Glutamatergic neuron (in vitro differentiated cells): ENCODE measurements around the gene CHN2. TPM values are rescaled to one million over a fixed set of nuclear protein-coding genes. Genes with fewer than 3 reads are reported as not detected.

ENCODE experiments used
- DNase-seq: peaks from one replicate; pipeline ENCODE4 v3.0.0; 2022
- H3K27ac Mint-ChIP-seq: one replicate; pipeline ENCODE4 v1.8.0; 2020; ENCODE audit warnings: mild to moderate bottlenecking, mixed read lengths, inconsistent platforms; ENCODE audit not compliant: unreplicated experiment
- H3K27me3 Mint-ChIP-seq: one replicate; pipeline ENCODE4 v1.8.0; 2020; ENCODE audit warnings: mild to moderate bottlenecking, moderate library complexity, mixed read lengths, inconsistent platforms; ENCODE audit not compliant: unreplicated experiment
- H3K36me3 Mint-ChIP-seq: one replicate; pipeline ENCODE4 v1.8.0; 2020; ENCODE audit warnings: mild to moderate bottlenecking, mixed read lengths, inconsistent platforms; ENCODE audit not compliant: unreplicated experiment
- H3K4me1 Mint-ChIP-seq: one replicate; pipeline ENCODE4 v1.8.0; 2020; ENCODE audit warnings: mild to moderate bottlenecking, low read depth, mixed read lengths, inconsistent platforms; ENCODE audit not compliant: unreplicated experiment
- H3K4me3 Mint-ChIP-seq: one replicate; pipeline ENCODE4 v1.8.0; 2020; ENCODE audit warnings: mild to moderate bottlenecking, mixed read lengths, inconsistent platforms; ENCODE audit not compliant: unreplicated experiment
- H3K9me3 Mint-ChIP-seq: one replicate; pipeline ENCODE4 v1.8.0; 2020; ENCODE audit warnings: mild to moderate bottlenecking, moderate library complexity, mixed read lengths, inconsistent platforms; ENCODE audit not compliant: unreplicated experiment
- total RNA-seq: library from RNA; stranded (reverse); fragmentation: NEBNext Ultra II Directional; extraction: Animal tissue kit (Norgen Biotek cat#: 25700); gene quantifications from one replicate; pipeline ENCODE4 v1.2.1, GENCODE V29; 2021; ENCODE audit not compliant: unreplicated experiment
- TF ChIP-seq, protein P1 (sequence below): fragments of 200-600 bp; sonication (generic); IDR thresholded peaks from one replicate; pipeline ENCODE4 v1.5.0; 2021; ENCODE audit not compliant: partially characterized antibody, unreplicated experiment

The CHN2 gene
- total RNA-seq, 1 donor from 2014 or later, result 63.2 TPM

GRCh38 chr7:29369909-29370488 is 175.4 kb downstream of the CHN2 start:
- Mint-ChIP-seq H3K27me3 (peaks cover 1% of the 10 kb centered on the region), H3K4me1 (peaks cover 8% of the 10 kb centered on the region), H3K27ac (no peak overlapping the region), H3K36me3 (no peaks in the 10 kb centered on the region), H3K9me3 (peaks cover 4% of the 10 kb centered on the region), H3K4me3 (no peak overlapping the region)
- TF ChIP-seq, protein P1, sequence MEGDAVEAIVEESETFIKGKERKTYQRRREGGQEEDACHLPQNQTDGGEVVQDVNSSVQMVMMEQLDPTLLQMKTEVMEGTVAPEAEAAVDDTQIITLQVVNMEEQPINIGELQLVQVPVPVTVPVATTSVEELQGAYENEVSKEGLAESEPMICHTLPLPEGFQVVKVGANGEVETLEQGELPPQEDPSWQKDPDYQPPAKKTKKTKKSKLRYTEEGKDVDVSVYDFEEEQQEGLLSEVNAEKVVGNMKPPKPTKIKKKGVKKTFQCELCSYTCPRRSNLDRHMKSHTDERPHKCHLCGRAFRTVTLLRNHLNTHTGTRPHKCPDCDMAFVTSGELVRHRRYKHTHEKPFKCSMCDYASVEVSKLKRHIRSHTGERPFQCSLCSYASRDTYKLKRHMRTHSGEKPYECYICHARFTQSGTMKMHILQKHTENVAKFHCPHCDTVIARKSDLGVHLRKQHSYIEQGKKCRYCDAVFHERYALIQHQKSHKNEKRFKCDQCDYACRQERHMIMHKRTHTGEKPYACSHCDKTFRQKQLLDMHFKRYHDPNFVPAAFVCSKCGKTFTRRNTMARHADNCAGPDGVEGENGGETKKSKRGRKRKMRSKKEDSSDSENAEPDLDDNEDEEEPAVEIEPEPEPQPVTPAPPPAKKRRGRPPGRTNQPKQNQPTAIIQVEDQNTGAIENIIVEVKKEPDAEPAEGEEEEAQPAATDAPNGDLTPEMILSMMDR, result no peak
- DNase-seq, result no peak

GRCh38 chr7:29370531-29371314 is 176.1 kb downstream of the CHN2 start:
- TF ChIP-seq, protein P1, result no peak
- Mint-ChIP-seq H3K4me1 (peaks cover 8% of the 10 kb centered on the region), H3K36me3 (no peaks in the 10 kb centered on the region), H3K4me3 (no peak overlapping the region), H3K27me3 (peaks cover 1% of the 10 kb centered on the region), H3K27ac (no peak overlapping the region), H3K9me3 (peaks cover 4% of the 10 kb centered on the region)
- DNase-seq, result no peak

DNA sequence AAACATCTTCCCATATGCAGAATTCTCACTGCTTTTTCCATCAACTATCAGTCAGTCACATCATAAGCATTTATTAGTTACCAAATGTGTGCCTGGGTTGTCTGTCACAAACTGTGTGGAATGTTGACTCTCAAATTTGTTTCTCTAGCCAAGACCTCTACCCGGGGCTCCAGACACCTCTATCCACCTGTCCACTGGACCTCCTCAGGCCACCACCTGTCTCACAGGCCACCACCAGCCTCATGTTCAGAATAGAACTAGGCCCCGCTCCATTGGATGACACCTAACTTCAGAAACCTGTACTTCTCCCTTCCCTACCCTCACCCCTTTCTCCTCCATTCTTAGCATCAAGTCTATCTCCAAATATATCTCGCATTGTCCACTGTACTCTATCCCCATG is 176.9 kb downstream of the CHN2 start:
- no peak overlapping the region for H3K4me3 Mint-ChIP-seq
- TF ChIP-seq, protein P1, result no peak
- H3K36me3 Mint-ChIP-seq, result no peaks in the 10 kb centered on the region
- peaks cover 4% of the 10 kb centered on the region for H3K9me3 Mint-ChIP-seq
- DNase-seq, result no peak
- peaks cover 1% of the 10 kb centered on the region for H3K27me3 Mint-ChIP-seq
- no peak overlapping the region for H3K27ac Mint-ChIP-seq
- peaks cover 9% of the 10 kb centered on the region for H3K4me1 Mint-ChIP-seq

GRCh38 chr7:29372351-29373090 is 177.9 kb downstream of the CHN2 start:
- Mint-ChIP-seq H3K27me3 (peaks cover 4% of the 10 kb centered on the region), H3K4me1 (peaks cover 14% of the 10 kb centered on the region), H3K9me3 (peaks cover 4% of the 10 kb centered on the region), H3K36me3 (no peaks in the 10 kb centered on the region), H3K27ac (no peak overlapping the region), H3K4me3 (no peak overlapping the region)
- no peak for DNase-seq
- TF ChIP-seq, protein P1, result no peak
